HUES64 (cell line): ENCODE data around the gene STRIP1.

Source experiments
- H3K27ac ChIP-seq: 2 replicates; pipeline ENCODE4 v1.7.0; 2013; ENCODE audit warnings: low read depth, low read length, inconsistent platforms
- H3K27me3 ChIP-seq: 2 replicates; pipeline ENCODE4 v1.6.1; 2013; ENCODE audit warnings: mild to moderate bottlenecking, low read length; ENCODE audit not compliant: insufficient read depth
- H3K36me3 ChIP-seq: 2 replicates; pipeline ENCODE4 v1.6.1; 2013; ENCODE audit warnings: mild to moderate bottlenecking, low read length; ENCODE audit not compliant: insufficient read depth
- H3K4me1 ChIP-seq: 2 replicates; pipeline ENCODE4 v1.6.1; 2013; ENCODE audit warnings: mild to moderate bottlenecking, low read length, moderate library complexity; ENCODE audit not compliant: insufficient read depth
- H3K4me3 ChIP-seq: 2 replicates; pipeline ENCODE4 v1.5.1; 2013; ENCODE audit warnings: mild to moderate bottlenecking, low read length, moderate library complexity
- H3K9ac ChIP-seq: 2 replicates; pipeline ENCODE4 v1.6.1; 2013; ENCODE audit warnings: mild to moderate bottlenecking, low read depth, low read length
- H3K9me3 ChIP-seq: 2 replicates; pipeline ENCODE4 v1.6.1; 2013; ENCODE audit warnings: low read depth, low read length; ENCODE audit not compliant: insufficient read depth
- WGBS: fragments of 150-250, 120-280 bp; methylation state at CpG from one replicate; pipeline ENCODE4 v1.1.7; 2013; ENCODE audit warnings: missing lambda C conversion rate; 5-methylcytosine and 5-hydroxymethylcytosine counted together

STRIP1 gene

DNA sequence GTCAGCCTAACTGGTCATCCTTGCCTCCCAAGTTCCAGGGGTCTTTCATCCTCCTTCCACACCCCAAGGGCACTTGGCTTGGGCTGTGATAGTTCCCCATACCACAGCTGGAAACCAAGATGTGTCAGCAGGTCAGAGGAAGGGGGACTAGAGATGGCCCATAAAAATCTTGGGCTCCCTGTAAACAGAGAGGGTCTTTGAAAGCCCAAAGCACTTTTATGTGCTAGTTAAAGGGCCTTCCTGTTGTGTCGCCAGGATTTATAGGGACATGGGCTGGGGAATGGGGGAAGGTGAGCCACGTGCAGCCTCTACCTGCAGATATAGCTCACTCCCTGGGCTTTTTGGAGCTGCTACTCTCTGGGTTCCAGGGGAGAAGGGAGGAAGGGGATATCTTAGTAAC lies 65.9 kb downstream of the STRIP1 start:
- H3K9ac ChIP-seq, result no peak overlapping the region
- no peak overlapping the region for H3K27ac ChIP-seq
- H3K36me3 ChIP-seq, result no peaks in the 10 kb centered on the region
- H3K9me3 ChIP-seq, result no peaks in the 10 kb centered on the region
- H3K4me1 ChIP-seq, result no peaks in the 10 kb centered on the region
- WGBS, result 68% methylated on average over 2 of the region's 2 CpGs
- no peaks in the 10 kb centered on the region for H3K27me3 ChIP-seq
- H3K4me3 ChIP-seq, result no peak overlapping the region

DNA sequence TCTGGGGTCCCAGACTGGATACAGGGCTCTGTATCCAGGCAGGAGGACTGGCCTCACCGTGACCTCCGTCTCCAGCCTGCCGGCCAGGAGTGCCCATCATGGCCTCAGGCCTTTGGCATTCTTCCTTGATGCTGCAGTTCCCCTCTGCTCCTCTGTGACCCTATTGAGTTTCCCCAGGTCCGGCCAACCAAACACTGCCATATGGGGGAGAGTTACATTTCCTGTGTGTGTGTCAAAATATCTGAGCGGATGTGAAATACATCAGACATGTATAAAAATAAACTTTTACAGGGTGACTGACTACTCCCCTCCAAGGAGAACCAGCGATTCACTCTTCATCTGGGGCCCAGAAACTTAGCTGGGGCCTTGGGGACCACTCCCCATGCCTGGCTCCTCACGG lies 67.7 kb downstream of the STRIP1 start:
- H3K9me3 ChIP-seq, result no peaks in the 10 kb centered on the region
- H3K9ac ChIP-seq, result no peak overlapping the region
- H3K27me3 ChIP-seq, result no peaks in the 10 kb centered on the region
- no peak overlapping the region for H3K4me3 ChIP-seq
- H3K4me1 ChIP-seq, result no peaks in the 10 kb centered on the region
- no peaks in the 10 kb centered on the region for H3K36me3 ChIP-seq
- H3K27ac ChIP-seq, result no peak overlapping the region
- 88% methylated on average over 6 of the region's 7 CpGs for WGBS
